Measurements from ENCODE around the gene SMAD5. TPM values are rescaled to one million over a fixed set of nuclear protein-coding genes. Genes with fewer than 3 reads are reported as not detected.

The SMAD5 gene
- total and polyA plus RNA-seq, 2 experiments from 2014 or later, result 34.4 to 68.8 TPM

DNA sequence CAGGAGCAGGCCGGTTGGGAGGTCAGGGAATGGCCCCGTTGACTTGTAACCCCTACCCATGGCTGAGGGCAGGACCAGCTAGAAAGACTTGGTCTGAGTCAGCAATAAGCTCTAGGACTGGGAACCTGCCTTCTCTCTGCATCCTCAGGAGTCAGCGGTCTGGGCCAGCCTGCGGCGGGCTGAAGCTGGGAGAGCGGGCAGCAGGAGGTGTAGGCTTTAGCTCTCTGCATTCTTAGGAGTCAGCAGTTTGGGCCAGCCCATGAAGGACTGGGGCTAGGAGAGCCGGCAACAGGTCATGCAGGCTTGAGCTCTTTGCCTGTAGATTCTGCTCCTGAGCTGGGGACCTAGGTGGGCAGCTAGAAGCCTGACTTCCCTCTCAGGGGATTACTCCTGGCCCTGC is 66.8 kb downstream of the SMAD5 start:
- no peak overlapping the region for H2AFZ ChIP-seq
- WGBS (ENCODE audit: low lambda C conversion rate, missing lambda C conversion rate), result 94% methylated on average over 7 of the region's 7 CpGs
- no peaks in the 10 kb centered on the region for H3K27me3 ChIP-seq
- TF ChIP-seq EZH2 (IDR thresholded peaks at IDR 0.05; ENCODE audit: borderline replicate concordance), result no peak
- no peak for TF ChIP-seq EZH2phosphoT487 (IDR thresholded peaks at IDR 0.05; ENCODE audit: low read depth, severe bottlenecking, unreplicated experiment)
- TF ChIP-seq, protein P1, sequence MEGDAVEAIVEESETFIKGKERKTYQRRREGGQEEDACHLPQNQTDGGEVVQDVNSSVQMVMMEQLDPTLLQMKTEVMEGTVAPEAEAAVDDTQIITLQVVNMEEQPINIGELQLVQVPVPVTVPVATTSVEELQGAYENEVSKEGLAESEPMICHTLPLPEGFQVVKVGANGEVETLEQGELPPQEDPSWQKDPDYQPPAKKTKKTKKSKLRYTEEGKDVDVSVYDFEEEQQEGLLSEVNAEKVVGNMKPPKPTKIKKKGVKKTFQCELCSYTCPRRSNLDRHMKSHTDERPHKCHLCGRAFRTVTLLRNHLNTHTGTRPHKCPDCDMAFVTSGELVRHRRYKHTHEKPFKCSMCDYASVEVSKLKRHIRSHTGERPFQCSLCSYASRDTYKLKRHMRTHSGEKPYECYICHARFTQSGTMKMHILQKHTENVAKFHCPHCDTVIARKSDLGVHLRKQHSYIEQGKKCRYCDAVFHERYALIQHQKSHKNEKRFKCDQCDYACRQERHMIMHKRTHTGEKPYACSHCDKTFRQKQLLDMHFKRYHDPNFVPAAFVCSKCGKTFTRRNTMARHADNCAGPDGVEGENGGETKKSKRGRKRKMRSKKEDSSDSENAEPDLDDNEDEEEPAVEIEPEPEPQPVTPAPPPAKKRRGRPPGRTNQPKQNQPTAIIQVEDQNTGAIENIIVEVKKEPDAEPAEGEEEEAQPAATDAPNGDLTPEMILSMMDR (IDR thresholded peaks at IDR 0.05; ENCODE audit: poor library complexity), result no peak
- no peaks in the 10 kb centered on the region for H4K20me1 ChIP-seq (ENCODE audit: insufficient read depth, poor library complexity, severe bottlenecking)
- peaks cover 8% of the 10 kb centered on the region for H3K4me1 ChIP-seq (ENCODE audit: insufficient read depth)
- no peak overlapping the region for H3K4me3 ChIP-seq
- no peaks in the 10 kb centered on the region for H3K36me3 ChIP-seq (replicated peaks; ENCODE audit: insufficient read depth, low read depth)
- H3K4me2 ChIP-seq, result no peak overlapping the region
- no peaks in the 10 kb centered on the region for H3K9me2 ChIP-seq (replicated peaks; ENCODE audit: insufficient read depth)
- no peaks in the 10 kb centered on the region for H3K79me2 ChIP-seq
- DNase-seq (ENCODE audit: low spot score), result no peak
- H3K27ac ChIP-seq, result no peak overlapping the region
- H3K9me3 ChIP-seq (ENCODE audit: low read depth), result no peaks in the 10 kb centered on the region

GRCh38 chr5:136200130-136200529 is 67.5 kb downstream of the SMAD5 start:
- no peak overlapping the region for H2AFZ ChIP-seq
- no peaks in the 10 kb centered on the region for H3K9me2 ChIP-seq (replicated peaks; ENCODE audit: insufficient read depth)
- no peaks in the 10 kb centered on the region for H4K20me1 ChIP-seq (ENCODE audit: insufficient read depth, poor library complexity, severe bottlenecking)
- 83% methylated on average over 4 of the region's 4 CpGs for WGBS (ENCODE audit: low lambda C conversion rate, missing lambda C conversion rate)
- no peak overlapping the region for H3K4me3 ChIP-seq
- H3K9me3 ChIP-seq (ENCODE audit: low read depth), result no peaks in the 10 kb centered on the region
- H3K4me2 ChIP-seq, result no peak overlapping the region
- no peak overlapping the region for H3K27ac ChIP-seq
- DNase-seq (ENCODE audit: low spot score), result no peak
- peaks cover 8% of the 10 kb centered on the region for H3K4me1 ChIP-seq (ENCODE audit: insufficient read depth)
- no peaks in the 10 kb centered on the region for H3K36me3 ChIP-seq (replicated peaks; ENCODE audit: insufficient read depth, low read depth)
- TF ChIP-seq, protein P1 (IDR thresholded peaks at IDR 0.05; ENCODE audit: poor library complexity), result no peak
- no peak for TF ChIP-seq EZH2 (IDR thresholded peaks at IDR 0.05; ENCODE audit: borderline replicate concordance)
- no peak for TF ChIP-seq EZH2phosphoT487 (IDR thresholded peaks at IDR 0.05; ENCODE audit: low read depth, severe bottlenecking, unreplicated experiment)
- H3K27me3 ChIP-seq, result no peaks in the 10 kb centered on the region
- no peaks in the 10 kb centered on the region for H3K79me2 ChIP-seq

DNA sequence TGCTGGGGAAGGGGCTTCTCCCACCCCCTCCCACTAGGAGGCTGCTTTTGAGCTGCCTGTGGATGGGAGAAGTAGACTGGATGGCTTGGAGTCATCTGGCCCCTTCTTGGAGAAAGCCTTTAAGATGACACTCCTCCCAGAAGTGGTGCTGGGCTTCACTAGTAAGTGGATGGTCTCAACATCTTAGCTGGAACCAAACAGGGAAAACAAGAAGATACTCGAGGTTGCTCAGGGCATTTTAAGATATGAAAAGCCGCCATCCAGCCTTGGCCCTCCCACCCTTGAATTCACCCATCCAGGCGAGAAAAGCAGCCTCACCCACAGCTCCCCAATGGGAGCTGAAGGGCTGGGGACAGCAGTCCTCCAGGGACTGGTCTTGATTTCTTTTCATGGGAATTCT is 68.1 kb downstream of the SMAD5 start:
- Histone ChIP-seq H3K27ac (no peak overlapping the region), H3K79me2 (no peaks in the 10 kb centered on the region), H4K20me1 (ENCODE audit: insufficient read depth, poor library complexity, severe bottlenecking) (no peaks in the 10 kb centered on the region), H3K4me2 (no peak overlapping the region), H3K4me1 (ENCODE audit: insufficient read depth) (peaks cover 4% of the 10 kb centered on the region), H2AFZ (no peak overlapping the region), H3K9me3 (ENCODE audit: low read depth) (no peaks in the 10 kb centered on the region), H3K4me3 (no peak overlapping the region), H3K9me2 (replicated peaks; ENCODE audit: insufficient read depth) (no peaks in the 10 kb centered on the region), H3K27me3 (no peaks in the 10 kb centered on the region), H3K36me3 (replicated peaks; ENCODE audit: insufficient read depth, low read depth) (no peaks in the 10 kb centered on the region)
- TF ChIP-seq EZH2phosphoT487 (IDR thresholded peaks at IDR 0.05; ENCODE audit: low read depth, severe bottlenecking, unreplicated experiment), result no peak
- TF ChIP-seq EZH2 (IDR thresholded peaks at IDR 0.05; ENCODE audit: borderline replicate concordance), result no peak
- TF ChIP-seq, protein P1 (IDR thresholded peaks at IDR 0.05; ENCODE audit: poor library complexity), result no peak
- 80% methylated on average over 3 of the region's 3 CpGs for WGBS (ENCODE audit: low lambda C conversion rate, missing lambda C conversion rate)
- DNase-seq (ENCODE audit: low spot score), result no peak

GRCh38 chr5:136201870-136202269 is 69.2 kb downstream of the SMAD5 start:
- H4K20me1 ChIP-seq (ENCODE audit: insufficient read depth, poor library complexity, severe bottlenecking), result no peaks in the 10 kb centered on the region
- H3K4me3 ChIP-seq, result no peak overlapping the region
- no peak overlapping the region for H2AFZ ChIP-seq
- H3K27me3 ChIP-seq, result no peaks in the 10 kb centered on the region
- H3K9me3 ChIP-seq (ENCODE audit: low read depth), result no peaks in the 10 kb centered on the region
- DNase-seq (ENCODE audit: low spot score), result no peak
- no peaks in the 10 kb centered on the region for H3K79me2 ChIP-seq
- H3K36me3 ChIP-seq (replicated peaks; ENCODE audit: insufficient read depth, low read depth), result no peaks in the 10 kb centered on the region
- no peaks in the 10 kb centered on the region for H3K4me1 ChIP-seq (ENCODE audit: insufficient read depth)
- no peaks in the 10 kb centered on the region for H3K9me2 ChIP-seq (replicated peaks; ENCODE audit: insufficient read depth)
- TF ChIP-seq EZH2 (IDR thresholded peaks at IDR 0.05; ENCODE audit: borderline replicate concordance), result no peak
- TF ChIP-seq, protein P1 (IDR thresholded peaks at IDR 0.05; ENCODE audit: poor library complexity), result no peak
- no peak for TF ChIP-seq EZH2phosphoT487 (IDR thresholded peaks at IDR 0.05; ENCODE audit: low read depth, severe bottlenecking, unreplicated experiment)
- no peak overlapping the region for H3K27ac ChIP-seq
- H3K4me2 ChIP-seq, result no peak overlapping the region
- WGBS (ENCODE audit: low lambda C conversion rate, missing lambda C conversion rate), result 78% methylated on average over 4 of the region's 4 CpGs
